HG03521 (cell line): ENCODE measurements around the gene SLC2A4RG.
"Not testable (repeated sequence)": the region's sequence is repeated elsewhere in the genome, so short reads cannot be mapped to it uniquely, and the experiment has no call there.

Experiments used
- ATAC-seq: cut with Tn5 transposase; IDR thresholded peaks from one replicate; pipeline ENCODE4 v1.9.1; 2021; ENCODE audit warnings: mild to moderate bottlenecking, moderate library complexity; ENCODE audit not compliant: unreplicated experiment

SLC2A4RG gene

DNA sequence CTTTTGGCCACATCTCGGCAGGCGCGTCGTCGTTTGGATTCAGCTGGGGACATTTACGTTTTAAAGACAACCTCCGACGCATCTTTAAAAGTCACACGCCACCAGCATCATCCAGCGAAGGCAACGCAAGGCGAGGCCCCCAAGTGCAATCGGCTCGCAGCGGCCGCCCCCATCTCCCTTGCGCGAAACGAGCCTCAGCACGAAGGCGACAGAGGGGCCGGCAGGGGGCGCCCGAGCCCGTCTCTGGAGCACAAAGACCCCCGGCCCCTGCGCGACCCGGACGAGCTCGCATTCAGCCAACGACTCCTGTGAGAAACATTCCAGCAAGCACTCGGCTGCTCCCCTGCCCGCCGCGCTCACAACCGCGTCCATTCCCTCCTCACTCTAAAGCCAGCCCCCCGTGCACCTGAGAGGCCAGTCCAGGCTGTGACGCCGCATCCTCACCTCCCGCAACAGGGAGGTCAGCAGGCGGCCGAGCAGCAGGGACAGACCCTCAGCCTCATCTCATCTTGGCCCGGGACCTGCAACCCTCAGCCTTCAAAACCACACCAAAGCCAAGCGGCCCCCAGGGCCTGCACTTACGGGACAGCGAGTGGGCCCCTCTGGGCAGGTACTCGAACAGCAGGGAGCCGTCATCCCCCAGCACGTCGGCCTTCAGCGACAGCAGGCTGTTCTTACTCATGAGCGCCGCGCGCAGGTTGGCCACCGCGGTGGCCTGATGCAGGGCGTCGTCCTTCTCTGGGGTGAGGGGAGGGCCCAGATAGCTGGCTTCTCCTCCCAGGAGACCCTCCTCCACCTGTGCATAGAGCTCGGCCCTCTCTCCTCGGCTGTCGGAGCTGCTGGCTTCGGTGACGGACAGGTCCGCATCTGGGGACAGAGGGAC lies 35.8 kb downstream of the SLC2A4RG start:
- no peak for ATAC-seq

DNA sequence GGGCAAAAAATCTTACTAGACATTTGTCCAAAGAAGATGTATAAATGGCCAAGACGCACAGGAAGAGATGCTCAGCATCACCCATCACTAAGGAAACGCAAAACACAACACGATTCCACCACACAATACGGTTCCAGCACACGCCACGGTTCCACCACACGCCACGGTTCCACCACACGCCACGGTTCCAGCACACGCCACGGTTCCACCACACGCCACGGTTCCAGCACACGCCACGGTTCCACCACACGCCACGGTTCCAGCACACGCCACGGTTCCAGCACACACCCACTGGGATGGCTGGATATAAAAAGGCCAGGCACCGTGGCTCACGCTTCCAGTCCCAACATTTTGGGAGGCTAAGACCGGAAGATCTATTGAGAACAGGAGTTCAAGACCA lies 37.3 kb downstream of the SLC2A4RG start:
- ATAC-seq, result not testable (repeated sequence)

DNA sequence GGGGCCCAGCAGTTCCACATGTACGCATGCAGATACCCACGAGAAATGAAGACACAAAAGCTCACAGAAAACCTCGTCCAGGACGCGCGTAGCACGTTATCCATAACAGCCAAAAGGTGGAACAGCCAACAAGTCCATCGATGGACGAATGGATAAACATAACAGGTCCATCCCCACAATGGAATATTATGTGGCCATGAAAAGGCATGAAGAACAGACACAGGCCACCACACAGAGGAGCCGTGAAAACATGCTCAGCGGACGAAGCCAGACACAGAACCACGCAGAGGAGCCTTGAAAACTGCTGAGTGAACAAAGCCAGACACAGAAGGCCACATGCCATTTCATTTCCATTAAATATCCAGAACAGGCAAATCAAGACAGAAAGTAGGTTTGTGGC lies 38.0 kb downstream of the SLC2A4RG start:
- ATAC-seq, result no peak

DNA sequence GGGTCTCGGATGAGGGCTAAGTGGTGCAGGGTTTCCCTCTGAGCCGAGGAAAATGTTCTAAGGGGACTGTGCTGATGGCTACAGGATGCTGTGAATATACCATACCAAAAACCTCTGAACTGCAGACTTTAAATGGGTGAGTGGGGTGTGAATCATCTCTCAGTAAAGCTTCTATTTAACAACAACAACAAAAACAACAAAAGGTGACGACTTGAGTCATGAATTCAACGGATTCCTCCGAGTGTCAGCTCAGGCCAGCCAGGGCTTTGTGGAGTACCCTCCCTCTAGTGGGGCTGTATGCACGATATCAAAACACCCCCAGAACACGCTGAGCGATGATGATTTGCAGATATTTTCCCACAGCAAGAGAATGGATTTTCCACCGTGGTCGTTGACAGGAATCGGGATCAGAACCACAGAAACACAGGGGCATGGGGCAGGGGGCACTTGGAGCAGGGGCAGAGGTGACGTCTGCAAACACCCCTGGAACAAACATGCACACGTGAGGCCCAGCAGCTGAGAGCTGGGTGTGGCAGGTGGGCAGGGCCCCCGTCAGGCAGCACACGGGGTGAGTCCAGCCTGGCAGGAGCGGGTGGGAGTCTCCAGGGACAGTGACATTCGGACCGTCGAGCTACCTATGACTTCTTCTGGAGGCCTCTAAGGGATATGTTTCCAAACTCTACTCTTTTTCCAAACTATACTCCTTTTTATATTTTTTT lies 38.6 kb downstream of the SLC2A4RG start:
- no peak for ATAC-seq

DNA sequence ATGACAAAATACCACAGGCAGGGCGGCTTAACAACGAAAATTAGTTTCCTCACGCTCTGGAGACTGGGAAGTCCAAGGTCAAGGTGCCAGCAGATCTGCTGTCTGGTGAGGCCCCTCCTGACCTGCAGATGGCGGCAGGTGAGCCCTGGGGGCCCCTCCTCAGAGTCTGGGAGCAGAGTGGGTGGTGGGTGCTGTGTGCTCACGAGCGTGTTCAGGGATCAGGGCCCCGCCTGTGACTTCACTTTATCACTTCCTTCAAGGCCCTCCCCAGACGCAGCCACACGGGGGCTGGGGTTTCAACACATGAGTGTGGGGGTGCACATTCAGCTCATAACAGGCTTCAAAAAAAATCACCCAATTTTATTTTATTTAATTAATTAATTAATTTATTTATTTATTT lies 39.3 kb downstream of the SLC2A4RG start:
- no peak for ATAC-seq

DNA sequence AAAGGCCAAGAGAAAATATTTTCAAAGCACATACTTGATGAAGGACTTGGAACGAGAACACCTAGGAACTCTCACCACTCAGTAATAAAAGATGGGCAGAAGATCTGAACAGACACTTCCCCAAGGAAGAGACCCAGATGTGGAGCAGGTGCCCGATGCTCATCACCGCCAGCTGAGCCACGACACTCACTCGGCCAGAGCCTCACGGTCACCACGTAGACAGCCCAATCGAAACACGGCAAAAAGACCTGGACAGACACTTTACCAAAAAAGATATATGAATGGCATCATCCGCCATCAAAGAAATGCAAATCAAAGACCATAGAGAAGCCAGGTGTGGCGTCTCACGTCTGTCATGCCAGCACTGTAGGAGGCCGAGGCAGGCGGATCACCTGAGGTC lies 41.6 kb downstream of the SLC2A4RG start:
- no peak for ATAC-seq

DNA sequence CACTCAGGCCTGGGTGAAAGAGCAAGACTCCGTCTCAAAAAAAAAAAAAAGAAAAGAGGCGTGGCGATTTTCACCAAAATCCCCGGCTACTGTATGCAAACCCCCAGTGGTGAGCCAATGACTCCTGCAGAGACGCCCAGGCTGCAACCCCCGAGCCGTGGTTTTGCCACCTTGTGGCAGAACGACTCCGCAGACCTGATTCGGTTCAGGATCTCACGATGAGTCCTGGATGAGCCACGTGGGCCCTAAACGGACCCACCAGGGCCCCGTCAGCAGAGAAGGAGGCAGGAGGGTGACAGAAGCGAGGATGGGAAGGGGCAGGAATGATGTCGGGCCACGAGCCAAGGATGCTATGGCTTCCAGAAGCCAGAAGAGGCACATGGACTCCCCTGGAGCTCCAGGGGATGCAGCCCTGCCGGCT lies 42.5 kb downstream of the SLC2A4RG start:
- no peak for ATAC-seq

DNA sequence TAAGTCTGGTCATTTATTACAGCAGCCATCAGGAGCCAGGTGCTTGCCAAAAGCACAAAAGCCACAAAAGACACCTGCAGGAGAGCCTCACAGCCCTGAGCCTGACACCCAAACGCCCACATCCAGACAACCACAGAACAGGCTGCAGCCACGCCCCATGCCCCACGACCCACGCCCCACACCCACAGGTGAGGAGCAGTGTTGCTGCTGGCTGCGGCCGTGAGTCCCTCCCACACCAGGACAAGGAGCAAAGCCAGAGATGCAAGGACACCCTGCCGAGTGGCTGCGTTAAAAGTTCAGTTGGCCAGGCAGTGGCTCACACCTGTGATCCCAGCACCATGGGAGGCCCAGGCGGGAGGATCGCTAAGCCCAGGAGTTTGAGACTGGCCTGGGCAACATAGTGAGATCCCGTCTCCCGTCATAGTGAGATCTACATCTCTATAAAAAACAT lies 43.0 kb downstream of the SLC2A4RG start:
- no peak for ATAC-seq

DNA sequence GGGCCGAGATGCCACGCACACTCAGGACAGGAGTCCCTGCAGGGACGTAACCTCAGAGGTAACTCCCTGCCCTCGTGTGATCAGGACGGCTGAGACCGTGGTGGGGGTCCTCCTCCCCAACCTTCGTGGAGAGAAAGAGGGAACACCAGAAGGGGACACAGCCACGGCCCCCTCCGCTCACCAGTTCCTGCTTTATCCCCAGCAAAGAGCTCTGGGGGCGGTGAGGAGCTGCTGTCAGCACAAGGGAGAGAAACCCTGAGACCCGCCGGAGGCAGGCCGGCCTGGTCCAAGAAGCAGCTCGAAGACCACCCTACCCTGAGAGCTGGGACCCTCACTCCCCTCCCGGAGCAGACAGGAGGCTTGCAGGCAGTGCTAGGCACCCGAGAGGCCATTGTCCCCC lies 44.4 kb downstream of the SLC2A4RG start:
- no peak for ATAC-seq

DNA sequence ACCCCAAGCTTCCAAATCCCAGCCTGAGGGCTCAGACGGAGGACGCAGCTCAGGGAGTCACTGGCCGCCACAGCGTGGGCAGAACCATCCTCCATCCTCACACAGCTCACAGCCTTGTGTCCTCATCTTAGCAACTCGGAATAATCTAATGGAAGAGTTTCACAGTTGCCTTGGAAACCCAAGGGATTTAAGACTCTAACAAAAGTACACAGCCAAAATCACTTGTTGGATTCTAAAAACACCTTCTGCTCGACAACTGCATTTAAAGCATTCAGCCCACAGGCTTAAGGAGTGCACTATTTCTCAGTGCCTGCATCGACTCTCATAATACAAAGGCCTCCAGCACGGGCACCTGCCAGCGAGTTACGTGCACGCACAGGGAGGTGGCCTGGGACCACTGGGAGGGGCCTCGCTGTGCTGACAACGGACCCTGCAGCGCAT lies 46.1 kb downstream of the SLC2A4RG start:
- no peak for ATAC-seq

DNA sequence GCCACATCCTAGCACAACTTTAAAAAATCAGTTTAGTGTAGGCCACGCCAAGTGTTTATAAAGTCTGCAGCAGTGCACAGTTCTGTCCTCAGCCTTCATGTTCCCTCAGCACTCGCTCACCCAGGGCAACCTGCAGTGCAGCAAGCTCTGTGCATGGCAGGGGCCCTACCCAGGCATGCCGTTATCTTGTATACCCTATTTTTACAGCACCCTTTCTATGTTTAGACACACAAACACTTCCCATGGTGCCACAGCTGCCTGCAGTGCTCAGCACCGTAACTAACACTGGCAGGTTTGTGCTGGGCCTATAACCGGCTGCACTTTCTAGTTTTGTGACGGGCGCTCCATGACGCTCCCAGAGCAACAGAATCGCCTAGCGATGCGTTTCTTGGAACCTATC lies 47.7 kb downstream of the SLC2A4RG start:
- ATAC-seq, result no peak

DNA sequence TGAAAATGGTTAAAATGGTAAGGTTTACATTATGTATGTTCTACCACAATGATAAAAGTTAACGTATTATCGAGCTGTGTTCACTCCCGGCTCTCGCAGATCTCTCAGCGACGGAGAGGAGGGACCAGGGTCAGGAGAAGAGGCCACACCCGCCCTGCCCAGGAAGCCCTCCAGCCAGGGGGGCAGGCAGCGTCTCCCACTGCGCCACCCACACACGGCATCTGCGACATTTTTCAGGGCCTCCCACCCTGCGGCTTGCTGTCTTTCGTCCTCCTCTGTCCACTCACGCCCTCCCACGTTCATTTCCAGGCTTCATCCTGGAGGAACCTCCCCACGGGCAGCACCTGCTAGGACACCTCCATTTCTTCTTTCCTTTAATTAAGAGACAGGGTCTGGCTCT lies 48.2 kb downstream of the SLC2A4RG start:
- ATAC-seq, result no peak

DNA sequence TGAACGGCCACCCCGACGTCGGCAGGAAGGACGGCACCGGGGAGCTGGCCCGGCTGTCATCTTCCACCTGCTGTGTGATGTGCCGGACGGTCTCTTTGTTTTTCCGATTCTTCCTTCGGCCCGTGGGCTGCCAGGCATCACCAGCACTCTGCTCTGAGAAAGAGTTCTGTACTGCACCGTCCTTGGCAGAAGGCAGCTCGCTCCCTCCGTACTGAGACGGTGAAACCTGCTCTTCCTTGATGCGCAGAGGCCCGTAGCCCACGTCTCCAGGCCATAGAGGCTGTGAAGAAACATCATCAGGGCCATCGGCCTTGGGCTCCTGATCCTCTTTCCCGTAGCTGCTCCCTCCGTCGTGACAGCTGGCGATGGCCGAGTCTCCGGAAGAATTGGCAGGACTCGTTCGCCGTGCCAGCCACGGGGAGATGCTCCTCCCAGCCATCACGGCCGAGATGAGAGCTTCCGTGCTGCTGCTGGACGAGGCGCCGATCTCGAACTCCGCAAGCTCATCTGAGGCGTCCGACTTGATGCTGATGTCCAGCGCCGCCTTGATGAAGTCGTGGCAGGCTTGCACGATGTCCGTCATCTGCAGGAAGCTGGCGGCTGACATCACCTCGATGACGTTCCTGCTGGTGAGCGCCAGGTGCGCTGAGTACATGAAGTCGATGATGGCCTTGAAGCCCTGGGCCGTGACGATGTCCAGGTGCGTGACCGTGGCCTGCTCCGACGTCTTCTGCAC lies 50.4 kb downstream of the SLC2A4RG start:
- ATAC-seq, result no peak

DNA sequence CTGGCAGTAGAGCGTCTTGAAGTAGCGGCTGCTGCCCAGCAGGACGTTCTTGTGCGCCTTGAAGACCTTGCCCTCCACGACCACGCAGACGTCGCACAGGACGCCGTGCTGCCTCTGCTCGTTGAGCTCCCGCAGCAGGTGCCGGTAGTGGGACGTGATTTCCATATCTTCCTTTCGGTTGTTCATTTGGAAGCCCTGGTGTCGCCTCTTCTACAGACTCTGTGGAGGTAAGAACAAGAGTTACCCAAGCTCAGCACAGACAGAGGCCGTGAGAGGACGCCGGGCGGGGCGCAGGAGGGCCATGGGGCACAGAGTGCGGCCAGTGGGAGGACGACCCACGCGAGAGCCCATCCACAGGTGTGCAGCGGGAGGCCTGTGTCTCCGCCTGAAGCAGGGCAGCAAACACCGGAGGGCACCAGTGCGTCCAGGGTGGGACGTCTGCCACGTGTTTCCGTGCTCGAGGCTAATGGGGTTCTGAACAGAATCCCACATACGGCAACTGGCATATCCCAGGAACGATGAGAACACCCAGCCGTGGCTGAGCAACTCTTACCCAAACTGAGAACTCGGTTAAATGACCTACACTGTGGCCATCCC lies 51.1 kb downstream of the SLC2A4RG start:
- no peak for ATAC-seq

DNA sequence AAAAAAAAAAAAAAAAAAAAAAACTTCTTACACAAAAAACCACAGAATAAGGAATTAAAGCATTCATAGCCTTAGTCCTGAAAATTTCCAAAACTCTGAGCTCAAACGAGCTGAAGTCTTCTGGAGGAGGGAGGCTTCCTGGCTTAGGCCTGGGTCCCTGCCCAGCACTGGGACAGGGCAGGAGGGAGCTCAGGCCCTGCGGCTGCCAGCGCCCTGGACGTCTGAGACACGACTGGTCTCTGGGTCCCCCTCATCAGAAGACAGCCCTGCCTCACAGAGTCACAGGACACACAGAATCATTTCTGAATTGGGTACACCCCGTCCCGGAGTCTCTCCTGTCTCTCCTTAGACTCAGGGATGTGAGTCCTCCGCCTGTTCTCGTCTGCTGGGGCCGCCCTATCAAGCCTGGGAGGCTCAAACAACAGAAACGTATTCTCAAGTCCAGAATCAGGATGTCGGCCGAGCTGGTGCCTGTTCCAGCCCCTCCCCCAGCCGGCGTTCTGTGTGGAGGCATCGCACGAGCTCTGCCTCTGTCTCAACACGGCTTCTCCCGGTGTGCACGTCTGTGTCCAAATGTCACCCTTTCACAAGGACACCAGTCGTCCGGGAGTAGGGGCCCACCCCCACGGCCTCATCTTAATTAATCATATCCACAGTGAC lies 52.1 kb downstream of the SLC2A4RG start:
- ATAC-seq, result no peak

DNA sequence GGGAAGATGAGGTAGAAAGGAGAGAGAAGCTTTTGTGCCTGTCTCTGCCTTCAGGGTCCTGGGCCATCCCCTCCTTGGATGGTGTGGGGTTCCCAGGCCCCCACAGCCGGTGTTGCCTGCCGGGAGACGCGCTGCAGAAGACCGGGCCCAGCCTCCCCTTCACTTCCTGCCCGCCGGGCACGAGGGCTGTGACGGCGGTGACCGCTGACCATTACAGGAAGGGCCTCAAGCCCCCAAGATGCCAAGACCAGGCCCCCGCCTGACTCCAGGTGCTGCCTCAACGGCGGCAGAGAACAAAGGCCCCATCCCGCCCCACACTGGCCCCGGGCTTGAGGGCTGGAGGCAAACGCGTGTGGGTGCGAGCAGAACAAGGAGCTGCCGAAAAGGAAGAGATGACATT lies 53.3 kb downstream of the SLC2A4RG start:
- no peak for ATAC-seq
